ENCODE measurements around the gene INSM2.

INSM2 gene

DNA sequence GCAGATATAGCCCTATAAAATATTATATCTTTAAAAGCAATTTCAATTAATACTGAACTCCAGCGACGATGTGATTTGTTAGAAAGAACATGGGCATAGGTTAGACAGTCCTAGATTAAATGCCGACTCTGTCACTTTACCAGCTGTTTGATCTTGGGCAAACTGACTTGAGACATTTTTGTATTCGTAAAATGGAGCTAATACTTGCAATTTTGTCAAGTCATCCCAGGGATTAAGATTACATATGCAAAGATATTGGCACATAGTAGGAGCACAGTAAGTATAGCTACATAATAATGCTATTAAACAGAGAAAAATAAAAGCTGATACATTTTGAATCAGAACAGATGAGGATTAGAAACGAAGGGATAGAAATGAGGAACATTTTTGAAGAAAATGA lies 9.0 kb downstream of the INSM2 start:
- DNase-seq (ENCODE audit: low read depth) = no peak

DNA sequence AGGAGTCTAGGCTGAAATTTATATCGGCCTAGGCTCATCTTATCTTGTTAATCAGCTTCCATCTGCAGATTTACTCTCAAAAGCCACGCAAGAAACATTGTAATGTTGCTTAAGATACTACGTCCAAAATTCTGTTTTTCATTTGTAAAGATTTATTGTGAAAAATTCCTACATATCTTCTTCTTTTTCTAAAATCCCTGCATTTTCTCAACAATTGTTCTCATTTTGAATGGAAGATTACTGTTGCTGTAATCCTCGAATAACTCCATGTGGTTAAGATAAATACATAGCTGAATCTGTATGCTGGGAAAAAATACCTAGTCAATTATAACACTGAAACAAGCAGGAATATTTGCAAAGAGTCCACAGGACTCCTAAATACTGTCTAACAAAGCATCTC lies 15.6 kb downstream of the INSM2 start:
- DNase-seq (ENCODE audit: low read depth) = no peak

DNA sequence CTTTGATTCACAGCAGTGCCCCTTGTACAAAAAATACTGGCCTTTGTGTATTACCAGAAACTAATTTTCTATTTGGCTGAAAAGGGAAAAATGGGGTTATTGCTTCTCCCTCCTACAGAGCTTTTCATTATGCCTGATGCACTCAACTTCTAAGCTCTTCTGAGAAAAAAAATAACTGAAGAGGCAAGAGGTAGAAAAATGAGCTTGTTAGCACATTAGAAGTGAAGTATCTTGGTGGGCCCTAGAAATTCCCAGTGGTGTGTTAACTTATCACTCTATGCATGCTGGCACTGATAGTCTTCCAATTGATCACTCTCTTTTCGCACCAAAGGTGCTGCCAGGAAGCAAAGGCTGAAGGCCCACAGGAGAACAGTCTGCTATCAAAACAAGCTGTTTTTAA lies 17.1 kb downstream of the INSM2 start:
- DNase-seq (ENCODE audit: low read depth) = no peak

DNA sequence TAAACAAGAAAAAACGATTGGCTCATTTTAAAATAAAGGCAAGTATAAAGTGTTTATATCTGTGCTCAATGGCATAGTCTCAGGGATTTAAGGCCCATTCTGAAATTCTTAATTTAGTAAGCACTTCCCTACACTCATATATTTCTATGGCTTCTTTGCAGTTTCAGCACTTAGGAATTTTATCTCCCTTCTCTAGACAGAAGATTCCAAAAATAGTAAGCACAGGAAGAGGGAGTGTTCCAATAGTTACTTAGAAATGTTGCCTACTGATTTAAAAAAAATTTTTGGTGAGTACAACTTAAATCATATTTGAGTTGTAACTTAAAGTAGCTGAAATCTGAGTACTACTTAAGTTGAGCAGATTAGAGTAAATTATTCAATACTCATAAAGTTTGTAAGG lies 19.8 kb downstream of the INSM2 start:
- DNase-seq (ENCODE audit: low read depth) = no peak

DNA sequence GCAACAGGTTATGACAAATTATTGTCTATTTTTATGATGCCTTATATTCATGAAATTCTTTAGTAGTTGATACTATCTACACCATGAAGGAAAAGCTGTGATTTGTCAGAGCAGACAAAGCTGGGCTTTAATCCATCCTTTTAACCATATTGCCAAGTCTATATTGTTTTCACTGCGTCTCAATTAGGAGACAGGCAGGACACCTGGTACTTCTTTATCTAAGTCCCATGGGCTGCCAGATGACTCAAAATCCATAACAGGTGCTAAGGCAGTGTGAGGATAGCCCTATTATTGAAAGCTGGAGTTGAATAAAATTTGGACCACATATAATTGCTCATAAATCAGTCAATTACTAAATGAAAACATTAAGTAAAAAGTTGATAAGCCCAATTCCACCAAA lies 22.6 kb downstream of the INSM2 start:
- no peak for DNase-seq (ENCODE audit: low read depth)

DNA sequence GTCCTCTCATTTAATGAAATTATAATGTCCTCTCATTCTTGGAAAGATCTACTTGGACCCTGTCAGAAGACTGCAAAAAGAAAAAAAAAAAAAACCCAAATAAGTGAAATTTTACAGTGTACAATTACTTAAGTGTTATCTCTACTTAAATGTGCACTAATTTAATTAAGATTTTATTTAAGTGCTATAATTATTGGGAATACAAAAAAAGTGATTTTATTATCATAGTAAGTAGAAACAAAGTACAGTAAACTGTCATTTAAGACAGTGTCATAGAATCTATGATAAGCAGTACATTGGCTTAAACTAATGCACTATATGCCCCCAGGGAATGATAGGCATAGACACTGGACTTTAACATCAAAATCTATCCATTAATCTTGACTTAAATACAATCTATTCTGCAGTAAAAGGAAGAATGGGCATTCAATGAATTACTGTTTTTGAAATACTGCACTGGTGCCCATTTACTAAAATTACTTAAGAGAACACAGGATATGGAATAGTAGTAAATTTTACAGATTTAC lies 23.3 kb downstream of the INSM2 start:
- no peak for DNase-seq (ENCODE audit: low read depth)

DNA sequence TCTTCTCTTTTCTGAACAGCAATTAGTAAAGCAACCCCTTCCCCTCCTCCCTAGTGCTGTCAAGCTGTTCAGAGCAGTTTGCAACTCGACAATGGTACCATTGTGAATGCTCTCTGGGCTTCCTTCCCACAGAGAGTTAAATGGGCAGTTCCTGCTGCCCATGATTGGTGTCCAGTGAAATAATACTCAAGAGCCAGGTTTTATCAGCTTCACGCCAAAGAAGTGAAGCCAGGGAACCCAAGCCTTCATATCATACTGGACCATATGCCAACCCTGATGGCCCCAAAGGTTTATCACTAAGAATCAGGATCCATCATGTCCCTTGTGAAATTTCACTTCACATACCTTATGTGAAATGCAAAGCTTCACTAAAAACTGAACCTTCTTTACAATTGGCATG lies 24.7 kb downstream of the INSM2 start:
- no peak for DNase-seq (ENCODE audit: low read depth)

DNA sequence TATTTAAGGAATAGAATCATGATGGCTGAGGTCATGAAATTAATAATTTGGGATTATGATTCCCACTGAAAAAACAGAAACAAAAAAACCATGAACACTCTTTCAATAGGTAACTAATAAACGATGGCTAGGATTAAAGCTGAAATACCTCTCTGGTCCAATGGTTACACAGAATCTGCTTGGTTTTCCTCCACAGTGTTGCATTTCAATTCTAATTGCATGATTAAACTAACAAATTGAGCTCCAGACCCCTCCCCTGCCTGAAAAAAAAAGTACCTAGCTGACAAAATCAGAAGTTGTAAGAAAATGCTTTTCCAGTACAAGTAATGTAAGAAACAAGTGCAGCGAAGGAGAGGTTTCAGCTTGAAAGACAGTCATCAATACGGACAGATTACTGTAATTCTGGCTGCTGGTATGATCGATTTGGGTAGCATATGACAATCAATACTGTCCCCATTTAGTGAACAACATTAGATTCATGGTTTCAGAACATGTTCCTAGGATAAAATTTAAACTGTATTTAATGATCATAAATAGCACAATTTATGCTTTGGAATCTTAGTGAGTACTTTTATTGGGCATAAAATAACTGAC lies 32.0 kb downstream of the INSM2 start:
- DNase-seq (ENCODE audit: low read depth) = no peak

DNA sequence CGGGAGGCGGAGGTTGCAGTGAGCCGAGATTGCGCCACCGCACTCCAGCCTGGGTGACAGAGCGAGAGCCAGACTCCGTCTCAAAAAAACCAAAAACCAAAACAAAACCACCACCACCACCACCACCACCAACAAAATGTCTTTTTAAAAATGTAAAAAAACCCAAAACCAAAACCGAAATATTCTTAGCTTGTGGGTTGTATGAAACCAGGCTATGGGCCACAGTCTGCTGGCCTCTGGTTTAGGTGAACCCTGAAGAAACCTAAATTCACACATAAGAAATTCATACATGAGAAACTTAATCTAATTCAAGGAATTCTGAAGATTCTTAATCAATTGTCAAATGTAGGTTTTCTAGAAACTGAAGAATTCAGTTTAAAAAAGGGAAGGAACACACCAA lies 37.6 kb downstream of the INSM2 start:
- no peak for DNase-seq (ENCODE audit: low read depth)

DNA sequence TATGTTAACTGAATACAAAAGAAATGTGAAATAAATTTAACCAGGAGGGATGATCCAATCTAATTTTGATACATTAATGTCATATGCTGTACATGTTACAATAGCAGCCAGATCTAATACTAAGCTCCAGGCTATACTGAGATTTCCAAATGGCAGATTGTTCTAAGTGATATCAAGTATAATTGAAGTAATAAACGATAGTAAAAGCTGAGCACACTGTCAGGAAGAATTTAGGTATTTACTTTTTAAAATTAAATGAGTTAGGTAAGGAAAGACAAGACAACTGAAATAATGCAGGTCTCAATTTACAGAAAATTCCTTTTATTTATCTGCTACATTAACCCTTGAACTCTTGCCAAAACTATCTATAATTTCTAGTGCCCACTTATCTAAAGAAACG lies 39.9 kb downstream of the INSM2 start:
- no peak for DNase-seq (ENCODE audit: low read depth)

DNA sequence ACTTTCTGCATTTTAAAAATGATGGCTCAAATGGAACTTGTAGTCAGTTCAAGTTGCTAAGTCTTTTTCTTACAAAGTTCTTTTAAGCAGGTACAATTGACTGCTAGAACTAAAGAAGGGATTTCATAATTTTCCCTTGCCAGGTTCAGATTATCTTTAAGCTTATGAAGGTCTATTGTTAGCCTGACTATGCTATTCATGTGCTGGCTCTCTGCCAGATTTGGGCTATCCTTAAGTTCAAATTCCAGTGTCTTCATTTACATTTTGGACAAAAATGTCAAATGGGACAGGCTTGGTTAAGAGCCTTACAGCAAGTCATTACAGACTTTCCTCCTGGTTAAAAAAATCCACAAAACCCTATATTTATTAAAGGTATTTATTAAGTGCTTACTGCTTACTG lies 42.3 kb downstream of the INSM2 start:
- DNase-seq (ENCODE audit: low read depth) = no peak

DNA sequence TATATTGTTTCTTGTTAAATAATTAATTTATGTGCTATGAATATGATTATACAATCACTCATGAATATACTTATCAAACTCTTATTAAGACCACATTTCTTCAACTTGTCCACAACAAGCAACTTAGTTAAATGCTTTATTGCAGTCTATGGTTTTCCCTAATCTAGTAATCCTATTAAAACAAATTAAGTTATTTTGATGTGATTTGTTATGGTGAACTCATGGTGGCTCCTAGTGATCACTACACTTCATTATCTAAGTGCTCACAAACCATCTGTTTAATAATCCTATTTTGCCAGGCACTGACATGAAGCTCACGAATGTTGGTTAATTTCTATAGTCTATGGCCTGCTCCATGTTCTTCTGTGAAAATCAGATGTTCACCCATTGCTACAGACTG lies 42.9 kb downstream of the INSM2 start:
- DNase-seq (ENCODE audit: low read depth) = no peak

DNA sequence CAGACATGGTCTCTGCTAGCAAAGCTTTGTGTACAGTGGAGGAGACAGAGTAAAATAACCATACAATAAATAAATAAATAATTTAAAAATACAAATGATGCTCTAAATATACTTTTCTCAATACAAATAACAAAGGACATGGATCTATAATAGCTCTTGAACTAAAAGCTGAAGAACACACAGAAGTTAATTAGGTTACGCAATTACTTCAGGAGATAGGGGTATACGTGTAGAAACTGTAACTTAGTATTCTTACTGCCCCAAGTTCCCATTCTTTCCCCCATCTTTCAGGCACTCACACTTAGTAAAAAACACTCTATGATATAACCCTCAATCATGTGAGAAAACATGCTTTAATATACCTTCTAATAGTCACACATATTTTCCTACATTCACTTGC lies 44.2 kb downstream of the INSM2 start:
- DNase-seq (ENCODE audit: low read depth) = no peak

DNA sequence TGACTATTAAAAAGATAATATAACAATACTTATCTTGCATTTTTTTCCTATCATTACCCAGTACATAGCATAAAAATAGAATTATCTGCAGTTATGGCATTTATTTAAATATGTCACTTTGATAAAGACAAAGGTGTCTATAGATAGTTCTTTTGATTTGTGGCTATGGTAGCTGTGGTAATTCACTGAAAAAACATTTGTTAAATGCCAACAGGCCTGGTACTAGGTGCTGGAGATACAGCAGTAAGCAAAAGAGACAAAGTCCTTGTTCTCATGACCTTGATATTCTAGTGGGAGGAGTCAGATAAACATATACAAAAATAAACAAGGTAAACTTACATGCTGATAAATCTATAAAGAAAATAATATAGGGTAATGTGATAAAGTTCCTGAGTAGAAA lies 44.7 kb downstream of the INSM2 start:
- no peak for DNase-seq (ENCODE audit: low read depth)
